BLaER1 treated with 17β-estradiol and CSF1 and Interleukin-3, amounts not matched to agents 10 nM and 100 nM (cell line): ENCODE results near the gene ROBO1.
"Not testable (repeated sequence)": the region's sequence is repeated elsewhere in the genome, so short reads cannot be mapped to it uniquely, and the experiment has no call there.

Experiments used
- H3K27ac ChIP-seq, 11 experiments: shearing (Covaris generic); formaldehyde crosslinking; 2 replicates each; pipeline ENCODE4 v1.8.1; 2022
- H3K27me3 ChIP-seq, 11 experiments: shearing (Covaris generic); formaldehyde crosslinking; 2 replicates each; pipeline ENCODE4 v1.8.1; 2022
- H3K36me3 ChIP-seq, 11 experiments: shearing (Covaris generic); formaldehyde crosslinking; 2 replicates each; pipeline ENCODE4 v1.8.1; 2022
- H3K4me1 ChIP-seq, 10 experiments: shearing (Covaris generic); formaldehyde crosslinking; 2 replicates each; pipeline ENCODE4 v1.8.1; 2022
- H3K4me2 ChIP-seq, 11 experiments: shearing (Covaris generic); formaldehyde crosslinking; 2 replicates each; pipeline ENCODE4 v1.8.1; 2022
- H3K4me3 ChIP-seq, 10 experiments: shearing (Covaris generic); formaldehyde crosslinking; 2 replicates each; pipeline ENCODE4 v1.8.1; 2022
- H3K9ac ChIP-seq, 11 experiments: shearing (Covaris generic); formaldehyde crosslinking; 2 replicates each; pipeline ENCODE4 v1.8.1; 2022
- H3K9me3 ChIP-seq, 11 experiments: shearing (Covaris generic); formaldehyde crosslinking; replicated peaks in 1 of 11; 2 replicates each; pipeline ENCODE4 v1.8.1; 2022
- H4K20me1 ChIP-seq, 11 experiments: shearing (Covaris generic); formaldehyde crosslinking; 2 replicates each; pipeline ENCODE4 v1.8.1; 2022
- Cebpa-rat ChIP-seq, 11 experiments: shearing (Covaris generic); IDR thresholded peaks; 2 replicates each; pipeline ENCODE4 v1.8.1; 2022

ROBO1 gene

GRCh38 chr3:78728406-78729145 is 1039.2 kb downstream of the ROBO1 start:
- H3K4me2 ChIP-seq, result peak overlapping the region in 5 of 11 experiments; percentile 25 to 40 (median 33); a peak in 7 of 22 replicates
- peaks cover 0 to 5% (median 0%) of the 10 kb centered on the region in 11 experiments; a peak in 2 of 22 replicates for H3K36me3 ChIP-seq
- H4K20me1 ChIP-seq, result no peaks in the 10 kb centered on the region
- no peak overlapping the region for H3K9ac ChIP-seq
- peaks cover 0 to 42% (median 10%) of the 10 kb centered on the region in 10 experiments; a peak in 10 of 20 replicates for H3K4me1 ChIP-seq
- H3K27ac ChIP-seq, result 0 out of 22 replicates have a peak overlapping the region, but pooled peaks of 1 of the 11 experiments have one; percentile 9
- peaks cover 0 to 15% (median 0%) of the 10 kb centered on the region in 11 experiments; a peak in 4 of 22 replicates for H3K9me3 ChIP-seq
- H3K27me3 ChIP-seq, result no peaks in the 10 kb centered on the region
- no peak for TF ChIP-seq Cebpa-rat (IDR thresholded peaks at IDR 0.05)
- H3K4me3 ChIP-seq, result no peak overlapping the region

DNA sequence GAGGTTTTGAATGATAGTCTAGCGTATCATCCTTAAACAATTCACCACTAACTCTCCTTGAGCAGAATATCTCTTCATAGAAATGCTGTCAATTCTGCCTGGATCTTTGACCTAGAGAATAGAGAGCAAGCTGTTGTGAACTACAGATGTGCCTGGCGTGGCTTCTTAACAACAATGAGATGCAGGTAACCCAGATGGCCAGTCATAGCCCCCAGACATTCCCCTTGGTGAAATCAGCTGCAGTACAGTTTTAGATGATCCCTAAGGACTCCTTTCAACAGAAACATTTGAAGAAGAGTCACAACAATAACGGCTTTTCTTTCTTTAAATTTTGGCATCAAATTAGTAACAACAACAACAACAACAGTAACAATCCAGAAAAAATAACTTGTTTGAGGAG is 1041.3 kb downstream of the ROBO1 start:
- H3K27ac ChIP-seq, result no peak overlapping the region
- no peaks in the 10 kb centered on the region for H3K27me3 ChIP-seq
- peak overlapping the region in 5 of 11 experiments; percentile 6 to 49 (median 15); a peak in 7 of 22 replicates for H3K4me2 ChIP-seq
- peaks cover 0 to 20% (median 0%) of the 10 kb centered on the region in 11 experiments; a peak in 5 of 22 replicates for H3K9me3 ChIP-seq
- H3K36me3 ChIP-seq, result peaks cover 0 to 5% (median 0%) of the 10 kb centered on the region in 11 experiments; a peak in 3 of 22 replicates
- H3K4me3 ChIP-seq, result no peak overlapping the region
- no peaks in the 10 kb centered on the region for H4K20me1 ChIP-seq
- no peak for TF ChIP-seq Cebpa-rat (IDR thresholded peaks at IDR 0.05)
- H3K4me1 ChIP-seq, result peaks cover 0 to 42% (median 10%) of the 10 kb centered on the region in 10 experiments; a peak in 10 of 20 replicates
- no peak overlapping the region for H3K9ac ChIP-seq

DNA sequence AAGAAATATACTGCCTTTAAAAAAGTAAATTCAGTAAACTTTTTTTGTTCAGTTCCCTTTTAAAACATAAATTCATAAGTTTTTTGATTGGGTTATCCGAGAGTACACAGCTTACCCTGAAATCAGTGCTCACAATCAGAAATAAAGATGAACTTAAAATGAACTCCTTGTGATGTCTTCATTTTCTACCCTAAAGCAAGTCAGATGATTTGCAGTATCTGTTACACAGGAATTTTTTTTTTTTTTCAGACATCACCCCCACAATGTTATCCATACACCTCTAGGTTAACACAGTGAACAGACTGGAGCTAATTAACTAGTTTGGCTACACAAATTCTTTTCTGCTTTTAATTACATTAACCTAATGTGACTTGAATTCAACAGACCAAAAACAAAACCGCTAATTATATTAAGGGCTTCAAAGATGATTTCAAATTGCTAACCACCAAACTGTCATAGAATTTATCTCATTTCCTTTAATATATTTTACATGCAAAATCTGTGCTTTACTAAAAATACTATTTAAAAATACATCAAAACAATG is 1042.0 kb downstream of the ROBO1 start:
- peaks cover 0 to 25% (median 0%) of the 10 kb centered on the region in 11 experiments; a peak in 5 of 22 replicates for H3K9me3 ChIP-seq
- H3K36me3 ChIP-seq, result peaks cover 0 to 9% (median 0%) of the 10 kb centered on the region in 11 experiments; a peak in 4 of 22 replicates
- H4K20me1 ChIP-seq, result no peaks in the 10 kb centered on the region
- no peak overlapping the region for H3K9ac ChIP-seq
- H3K27ac ChIP-seq, result no peak overlapping the region
- no peak overlapping the region for H3K4me3 ChIP-seq
- TF ChIP-seq Cebpa-rat (IDR thresholded peaks at IDR 0.05), result no peak
- peaks cover 0 to 42% (median 10%) of the 10 kb centered on the region in 10 experiments; a peak in 10 of 20 replicates for H3K4me1 ChIP-seq
- H3K4me2 ChIP-seq, result peak overlapping the region in 1 of 11 experiments; percentile 7; a peak in 1 of 22 replicates
- no peaks in the 10 kb centered on the region for H3K27me3 ChIP-seq

- Histone ChIP-seq H3K9ac (no peak overlapping the region), H3K27ac (no peak overlapping the region), H4K20me1 (no peaks in the 10 kb centered on the region), H3K4me1 (peaks cover 0 to 42% (median 10%) of the 10 kb centered on the region in 10 experiments; a peak in 10 of 20 replicates), H3K36me3 (peaks cover 0 to 11% (median 0%) of the 10 kb centered on the region in 11 experiments; a peak in 4 of 22 replicates), H3K9me3 (peaks cover 0 to 29% (median 0%) of the 10 kb centered on the region in 11 experiments; a peak in 6 of 22 replicates), H3K4me2 (peak overlapping the region in 3 of 11 experiments; percentile 7 to 12 (median 8); a peak in 4 of 22 replicates), H3K4me3 (no peak overlapping the region), H3K27me3 (no peaks in the 10 kb centered on the region)
- TF ChIP-seq Cebpa-rat (IDR thresholded peaks at IDR 0.05), result no peak
These were observed 1042.9 kb downstream of the ROBO1 start for GRCh38 chr3:78724859-78725258.

- not testable (repeated sequence) for H3K27me3 ChIP-seq
These were observed 1043.4 kb downstream of the ROBO1 start for GRCh38 chr3:78724364-78724763.

DNA sequence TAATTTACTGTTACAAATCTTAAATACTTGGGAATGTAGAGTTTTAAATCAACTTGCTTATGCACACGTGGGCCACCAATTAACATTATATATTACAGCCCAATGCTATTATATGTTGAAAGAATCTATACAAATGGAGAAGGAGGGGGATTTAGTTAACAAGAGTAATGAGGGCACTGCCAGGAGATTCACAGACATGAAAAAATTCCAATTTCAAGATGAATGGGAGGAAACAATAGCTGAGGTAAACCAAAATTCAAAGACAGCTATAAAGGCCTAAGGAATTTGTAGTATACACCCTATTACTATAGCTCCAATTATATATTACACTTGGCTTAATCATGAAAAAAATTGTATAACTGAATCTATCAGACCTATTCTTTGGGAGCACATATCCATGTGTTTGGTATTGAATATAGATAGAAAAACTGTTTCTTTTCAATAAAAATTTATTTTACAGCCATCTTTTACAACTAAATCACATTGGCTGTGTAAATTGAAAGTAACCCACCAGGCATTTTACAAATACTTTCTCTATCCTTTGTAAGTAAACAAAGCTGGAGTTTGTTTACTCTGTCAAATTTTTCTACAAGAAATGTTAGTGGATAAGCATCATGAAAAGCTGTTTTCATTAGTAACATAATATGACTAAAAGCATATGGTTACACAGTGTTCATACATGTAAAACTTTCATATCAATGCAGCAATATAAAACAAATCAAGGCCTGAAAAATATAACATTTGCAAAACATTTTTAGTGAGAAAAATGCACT is 1045.8 kb downstream of the ROBO1 start:
- H3K36me3 ChIP-seq, result peaks cover 8 to 22% (median 10%) of the 10 kb centered on the region in 11 experiments
- H3K4me1 ChIP-seq, result peaks cover 0 to 28% (median 4%) of the 10 kb centered on the region in 10 experiments; a peak in 8 of 20 replicates
- H3K9me3 ChIP-seq, result peaks cover 3 to 34% (median 8%) of the 10 kb centered on the region in 11 experiments; a peak in 20 of 22 replicates
- no peak overlapping the region for H3K4me2 ChIP-seq
- H4K20me1 ChIP-seq, result no peaks in the 10 kb centered on the region
- no peaks in the 10 kb centered on the region for H3K27me3 ChIP-seq
- no peak overlapping the region for H3K4me3 ChIP-seq
- H3K27ac ChIP-seq, result no peak overlapping the region
- no peak for TF ChIP-seq Cebpa-rat (IDR thresholded peaks at IDR 0.05)
- no peak overlapping the region for H3K9ac ChIP-seq

More at GRCh38 chr3:78724364-78724763, 1043.4 kb downstream of the ROBO1 start:
- H3K4me3 ChIP-seq, H3K27ac ChIP-seq, H4K20me1 ChIP-seq, H3K9ac ChIP-seq: not testable (repeated sequence)
- peak overlapping the region in 2 of 11 experiments; percentile 5 to 7; a peak in 1 of 22 replicates for H3K4me2 ChIP-seq
- H3K9me3 ChIP-seq, result peaks cover 0 to 29% (median 0%) of the 10 kb centered on the region in 11 experiments; a peak in 6 of 22 replicates
- H3K36me3 ChIP-seq, result peaks cover 0 to 13% (median 0%) of the 10 kb centered on the region in 11 experiments; a peak in 4 of 22 replicates
- H3K4me1 ChIP-seq, result peaks cover 0 to 38% (median 9%) of the 10 kb centered on the region in 10 experiments; a peak in 10 of 20 replicates

DNA sequence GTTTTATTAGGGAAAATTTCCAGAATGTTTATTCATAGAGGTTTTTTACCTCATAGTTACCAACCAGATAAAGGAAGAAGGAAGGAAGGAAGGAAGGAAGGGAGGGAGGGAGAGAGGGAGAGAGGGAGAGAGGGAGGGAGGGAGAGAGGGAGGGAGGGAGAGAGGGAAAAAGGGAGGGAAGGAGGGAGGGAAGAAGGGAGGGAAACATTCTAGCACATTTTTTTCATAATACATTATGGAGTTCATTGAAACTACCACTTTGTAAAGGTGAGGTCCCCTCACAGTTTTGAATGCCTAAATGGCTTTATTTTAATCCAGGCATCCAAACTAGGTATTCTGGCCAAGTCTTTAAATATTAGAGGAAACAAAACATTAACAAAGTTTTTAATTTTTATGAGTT is 1049.1 kb downstream of the ROBO1 start:
- no peak overlapping the region for H3K4me2 ChIP-seq
- no peak overlapping the region for H3K9ac ChIP-seq
- TF ChIP-seq Cebpa-rat (IDR thresholded peaks at IDR 0.05), result no peak
- H4K20me1 ChIP-seq, result no peaks in the 10 kb centered on the region
- 0 out of 20 replicates have a peak, but pooled peaks cover 0 to under 1% (median 0%) of the 10 kb centered on the region in 10 experiments for H3K4me1 ChIP-seq
- H3K36me3 ChIP-seq, result peaks cover 29 to 55% (median 42%) of the 10 kb centered on the region in 11 experiments
- no peak overlapping the region for H3K27ac ChIP-seq
- no peaks in the 10 kb centered on the region for H3K27me3 ChIP-seq
- H3K4me3 ChIP-seq, result no peak overlapping the region
- H3K9me3 ChIP-seq, result peaks cover 12 to 39% (median 23%) of the 10 kb centered on the region in 11 experiments; a peak in 21 of 22 replicates

GRCh38 chr3:78717041-78717440 is 1050.8 kb downstream of the ROBO1 start:
- Histone ChIP-seq H4K20me1 (no peaks in the 10 kb centered on the region), H3K9me3 (peaks cover 12 to 43% (median 23%) of the 10 kb centered on the region in 11 experiments; a peak in 21 of 22 replicates), H3K4me2 (no peak overlapping the region), H3K27me3 (no peaks in the 10 kb centered on the region), H3K4me3 (no peak overlapping the region), H3K36me3 (peaks cover 37 to 69% (median 56%) of the 10 kb centered on the region in 11 experiments), H3K4me1 (peaks cover 0 to 11% (median 0%) of the 10 kb centered on the region in 10 experiments; a peak in 1 of 20 replicates), H3K9ac (no peak overlapping the region), H3K27ac (no peak overlapping the region)
- no peak for TF ChIP-seq Cebpa-rat (IDR thresholded peaks at IDR 0.05)
